ENCODE results near the gene GABRA5. TPM values are rescaled to one million over a fixed set of nuclear protein-coding genes. Genes with fewer than 3 reads are reported as not detected.

Gene GABRA5
- total and polyA plus RNA-seq, 2 of the 8 experiments (the other 6 are each of a cell fraction or from before 2014, with no cell fraction given), result 15.0 to 29.6 TPM

DNA sequence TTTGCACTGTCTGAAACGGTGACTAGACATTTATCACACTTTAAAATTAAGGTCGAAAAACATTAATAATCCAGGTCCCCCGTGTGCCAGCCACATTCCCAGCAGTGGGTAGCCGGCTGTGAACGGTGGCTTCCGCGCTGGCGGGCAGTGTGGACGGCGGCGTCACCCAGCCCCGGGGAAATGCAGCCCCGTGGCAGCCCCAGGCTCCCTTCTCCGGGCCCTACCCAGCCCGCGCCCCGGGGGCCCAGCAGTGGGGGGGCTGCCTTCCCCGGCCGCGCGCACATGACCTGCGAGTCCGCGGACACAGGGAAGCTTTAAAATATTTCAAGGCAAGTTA, 25.3 kb downstream of the GABRA5 start (continued):
- TF ChIP-seq, protein P1, sequence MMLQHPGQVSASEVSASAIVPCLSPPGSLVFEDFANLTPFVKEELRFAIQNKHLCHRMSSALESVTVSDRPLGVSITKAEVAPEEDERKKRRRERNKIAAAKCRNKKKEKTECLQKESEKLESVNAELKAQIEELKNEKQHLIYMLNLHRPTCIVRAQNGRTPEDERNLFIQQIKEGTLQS (IDR thresholded peaks at IDR 0.05; ENCODE audit: insufficient read depth, low read depth, low read length), result no peak

Measured in H1 (cell line).